ENCODE results near the gene CRYL1.

Gene CRYL1

GRCh38 chr13:20415694-20416107 lies 110.0 kb downstream of the CRYL1 start:
- H3K4me3 ChIP-seq (ENCODE audit: low read length) = no peak overlapping the region
- TF ChIP-seq CTCF (conservative IDR thresholded peaks at IDR 0.05; ENCODE audit: low read length) = no peak
- DNase-seq (ENCODE audit: low read depth) = no peak

GRCh38 chr13:20415306-20415679 lies 110.4 kb downstream of the CRYL1 start:
- no peak overlapping the region for H3K4me3 ChIP-seq (ENCODE audit: low read length)
- DNase-seq (ENCODE audit: low read depth) = no peak
- no peak for TF ChIP-seq CTCF (conservative IDR thresholded peaks at IDR 0.05; ENCODE audit: low read length)

DNA sequence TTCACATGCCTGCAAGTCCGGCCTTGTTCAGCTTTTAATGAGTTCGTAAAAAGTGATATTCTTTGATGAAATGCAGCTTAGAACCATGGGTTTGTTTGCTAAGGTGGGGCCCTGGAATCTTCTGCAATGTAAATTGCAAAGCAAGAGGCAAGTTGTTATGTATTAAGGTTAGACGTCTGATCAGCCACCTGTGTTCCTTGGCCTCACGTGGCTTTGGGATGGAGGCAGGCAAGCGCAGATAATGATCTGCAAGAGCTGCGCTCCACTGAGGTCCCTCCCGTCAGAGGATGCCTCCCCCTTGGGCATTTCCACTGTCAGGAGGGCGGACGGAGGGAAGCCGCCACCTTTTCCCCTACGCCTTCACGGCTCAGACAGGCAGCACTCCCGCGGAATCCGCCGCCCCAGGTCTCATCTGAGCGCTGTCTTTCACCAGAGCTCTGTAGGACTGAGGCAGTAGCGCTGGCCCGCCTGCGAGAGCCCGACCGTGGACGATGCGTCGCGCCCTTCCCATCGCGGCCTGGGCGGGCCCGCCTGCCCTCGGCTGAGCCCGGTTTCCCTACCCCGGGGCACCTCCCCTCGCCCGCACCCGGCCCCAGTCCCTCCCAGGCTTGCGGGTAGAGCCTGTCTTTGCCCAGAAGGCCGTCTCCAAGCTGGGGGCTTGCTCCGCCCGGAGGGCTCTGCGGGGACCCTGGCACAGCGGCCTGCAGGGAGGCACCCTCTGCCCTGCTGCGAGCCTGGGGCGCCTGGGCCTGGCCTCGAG lies 110.9 kb downstream of the CRYL1 start:
- no peak for TF ChIP-seq CTCF (conservative IDR thresholded peaks at IDR 0.05; ENCODE audit: low read length)
- H3K4me3 ChIP-seq (ENCODE audit: low read length) = no peak overlapping the region
- DNase-seq (ENCODE audit: low read depth) = no peak

- no peak for TF ChIP-seq CTCF (conservative IDR thresholded peaks at IDR 0.05; ENCODE audit: low read length)
- H3K4me3 ChIP-seq (ENCODE audit: low read length) = no peak overlapping the region
- no peak for DNase-seq (ENCODE audit: low read depth)
These were observed 112.8 kb downstream of the CRYL1 start for GRCh38 chr13:20412691-20413355.

DNA sequence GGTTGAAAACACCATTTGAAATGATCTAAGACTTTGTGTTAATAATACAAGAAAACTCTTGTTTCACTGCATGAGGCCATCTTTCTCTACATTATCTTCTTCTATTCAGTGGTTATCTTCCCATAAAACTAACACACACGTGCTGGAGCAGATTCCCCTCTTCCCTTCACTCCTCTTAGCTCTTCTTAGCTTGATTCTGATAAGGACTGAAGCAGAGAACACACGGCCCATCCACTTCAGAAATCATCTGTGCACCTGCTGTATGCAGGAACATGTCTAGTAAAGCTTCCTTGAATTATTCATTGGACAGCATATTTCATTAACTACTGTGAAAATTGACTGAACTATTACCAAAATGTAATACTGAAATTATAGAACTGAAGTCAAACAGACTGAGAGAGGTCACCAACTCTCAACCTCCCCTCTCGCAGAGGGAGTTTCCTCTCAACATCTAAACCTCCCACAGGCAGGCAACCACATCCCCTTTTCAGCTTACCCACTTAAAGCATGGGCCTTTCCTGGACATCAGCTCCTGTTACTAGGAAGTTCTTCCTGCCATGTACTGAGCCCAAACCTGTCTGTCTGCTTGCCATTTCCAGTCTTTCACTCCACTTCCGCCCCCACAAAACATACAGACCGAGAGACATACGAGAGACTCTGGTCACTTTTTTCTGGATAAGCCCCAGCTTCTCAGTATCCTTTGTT lies 113.9 kb downstream of the CRYL1 start:
- no peak for TF ChIP-seq CTCF (conservative IDR thresholded peaks at IDR 0.05; ENCODE audit: low read length)
- DNase-seq (ENCODE audit: low read depth) = no peak
- H3K4me3 ChIP-seq (ENCODE audit: low read length) = no peak overlapping the region

DNA sequence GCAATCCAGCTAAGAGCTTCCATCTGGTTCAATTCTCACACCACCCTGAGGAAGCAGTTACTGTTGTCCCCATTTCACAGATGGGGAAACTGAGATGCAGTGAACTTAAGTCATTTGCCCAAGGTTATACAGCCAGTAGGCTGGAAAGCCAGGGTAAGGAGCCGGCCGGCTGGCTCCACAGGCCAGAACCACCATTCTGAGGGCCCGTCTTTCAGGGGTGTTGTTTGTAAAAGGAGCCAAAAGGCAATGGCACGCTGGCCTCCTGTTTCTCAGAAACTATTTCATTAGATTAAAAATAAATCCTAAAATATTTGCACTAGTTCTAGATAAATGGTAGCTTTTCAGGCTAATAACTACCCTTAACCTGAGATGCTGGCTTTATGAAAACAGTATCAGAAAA lies 114.9 kb downstream of the CRYL1 start:
- no peak overlapping the region for H3K4me3 ChIP-seq (ENCODE audit: low read length)
- DNase-seq (ENCODE audit: low read depth) = no peak
- TF ChIP-seq CTCF (conservative IDR thresholded peaks at IDR 0.05; ENCODE audit: low read length) = no peak
